ENCODE measurements around the gene GJD2. TPM values are rescaled to one million over a fixed set of nuclear protein-coding genes. Genes with fewer than 3 reads are reported as not detected.

GJD2 gene
- polyA plus RNA-seq, 4 donors: 0.03 to 0.04 TPM; not detected in 2

DNA sequence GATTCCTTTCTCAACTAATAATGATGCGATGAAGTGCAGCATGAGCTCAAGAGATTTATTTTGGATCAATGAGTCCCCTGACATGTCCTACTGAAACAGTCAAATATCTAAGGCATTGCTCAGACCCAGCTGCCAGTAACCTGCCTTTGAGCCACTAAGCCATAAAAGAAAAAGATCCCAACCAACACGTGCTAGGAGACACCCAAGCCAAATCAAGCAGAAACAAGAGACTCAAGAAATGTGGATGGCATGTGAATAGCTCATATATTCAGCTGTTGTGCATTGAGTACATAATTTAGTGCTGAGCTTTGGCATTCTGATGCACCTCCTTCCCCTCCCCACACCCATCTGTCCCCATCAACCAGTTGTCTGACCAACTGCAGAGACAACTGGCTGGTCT is 29.2 kb downstream of the GJD2 start:
- DNase-seq (no peak), FAIRE-seq (no peak)
- no peak overlapping the region for H3K4me3 ChIP-seq (ENCODE audit: low read depth in 1 of 3, low read length in 3 of 3)
- H3K9me3 ChIP-seq (ENCODE audit: control insufficient read depth in 2 of 2, insufficient read depth in 1 of 2, low read depth in 1 of 2, low read length in 1 of 2): no peaks in the 10 kb centered on the region
- peaks cover 0 to 13% (median 6%) of the 10 kb centered on the region in 3 donors for H3K27me3 ChIP-seq (ENCODE audit: control insufficient read depth in 3 of 3, insufficient read depth in 3 of 3, low read length in 3 of 3)
- H3K36me3 ChIP-seq (ENCODE audit: control insufficient read depth in 3 of 3, insufficient read depth in 2 of 3, low read depth in 1 of 3, low read length in 3 of 3): no peaks in the 10 kb centered on the region
- whole genome bisulfite sequencing, 3 donors: 78 to 84% (median 80%) methylated on average over 2 of the region's 2 CpGs
- H3K27ac ChIP-seq (ENCODE audit: low read depth in 1 of 3, low read length in 2 of 3): no peak overlapping the region
- H3K4me1 ChIP-seq (ENCODE audit: control insufficient read depth in 3 of 3, insufficient read depth in 2 of 3, low read depth in 1 of 3, low read length in 2 of 3): no peaks in the 10 kb centered on the region

DNA sequence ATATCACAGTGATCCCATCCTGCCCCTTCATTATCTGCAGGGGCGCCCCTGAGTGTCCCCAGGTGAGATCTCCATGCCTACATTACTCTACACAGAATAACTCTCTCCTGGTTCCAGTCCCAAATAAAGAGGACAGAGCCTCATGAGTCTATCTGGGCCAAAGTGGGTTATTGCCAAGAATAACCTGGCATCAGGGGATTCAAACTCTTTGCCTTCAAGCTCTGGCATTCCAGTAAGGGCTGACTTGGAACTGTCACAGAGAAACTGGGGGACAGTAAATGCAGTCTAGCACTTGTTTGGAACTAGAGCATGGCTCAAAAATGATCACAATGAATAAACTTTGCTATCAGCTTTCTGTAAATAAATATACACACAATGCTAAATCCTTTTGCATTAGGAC is 30.3 kb downstream of the GJD2 start:
- H3K27ac ChIP-seq (ENCODE audit: low read depth in 1 of 3, low read length in 2 of 3): no peak overlapping the region
- H3K4me1 ChIP-seq (ENCODE audit: control insufficient read depth in 3 of 3, insufficient read depth in 2 of 3, low read depth in 1 of 3, low read length in 2 of 3): no peaks in the 10 kb centered on the region
- H3K36me3 ChIP-seq (ENCODE audit: control insufficient read depth in 3 of 3, insufficient read depth in 2 of 3, low read depth in 1 of 3, low read length in 3 of 3): no peaks in the 10 kb centered on the region
- H3K4me3 ChIP-seq (ENCODE audit: low read depth in 1 of 3, low read length in 3 of 3): no peak overlapping the region
- 60 to 74% (median 74%) methylated on average over 1 of the region's 1 CpG for WGBS, 3 donors
- DNase-seq (no peak), FAIRE-seq (no peak)
- peaks cover 0 to 15% (median 5%) of the 10 kb centered on the region in 3 donors for H3K27me3 ChIP-seq (ENCODE audit: control insufficient read depth in 3 of 3, insufficient read depth in 3 of 3, low read length in 3 of 3)
- H3K9me3 ChIP-seq (ENCODE audit: control insufficient read depth in 2 of 2, insufficient read depth in 1 of 2, low read depth in 1 of 2, low read length in 1 of 2): no peaks in the 10 kb centered on the region

DNA sequence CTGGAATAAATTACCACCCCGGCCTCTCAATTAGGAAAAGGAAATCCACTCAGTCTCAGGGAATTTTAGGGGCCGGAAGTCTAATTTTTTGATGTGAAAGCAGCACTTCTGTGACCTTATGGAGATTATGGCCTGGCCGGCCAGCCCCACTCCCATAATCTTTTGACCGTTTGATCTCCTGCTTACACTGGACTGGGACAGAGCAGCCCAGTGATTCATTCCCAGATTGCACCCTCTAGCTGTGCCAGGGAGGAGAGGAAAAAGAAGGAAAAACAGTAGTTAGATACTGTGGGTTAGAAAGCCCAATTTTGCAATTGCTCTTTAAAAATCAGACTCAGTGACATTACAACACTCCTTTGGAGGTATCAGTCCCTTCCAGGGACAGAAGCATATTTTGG is 32.4 kb downstream of the GJD2 start:
- FAIRE-seq (no peak), DNase-seq (no peak)
- H3K4me1 ChIP-seq (ENCODE audit: control insufficient read depth in 3 of 3, insufficient read depth in 2 of 3, low read depth in 1 of 3, low read length in 2 of 3): no peaks in the 10 kb centered on the region
- H3K4me3 ChIP-seq (ENCODE audit: low read depth in 1 of 3, low read length in 3 of 3): no peak overlapping the region
- H3K27me3 ChIP-seq (ENCODE audit: control insufficient read depth in 3 of 3, insufficient read depth in 3 of 3, low read length in 3 of 3): peaks cover 0 to 17% (median 5%) of the 10 kb centered on the region in 3 donors
- H3K9me3 ChIP-seq (ENCODE audit: control insufficient read depth in 2 of 2, insufficient read depth in 1 of 2, low read depth in 1 of 2, low read length in 1 of 2): no peaks in the 10 kb centered on the region
- H3K36me3 ChIP-seq (ENCODE audit: control insufficient read depth in 3 of 3, insufficient read depth in 2 of 3, low read depth in 1 of 3, low read length in 3 of 3): no peaks in the 10 kb centered on the region
- WGBS, 3 donors: 10 to 31% (median 23%) methylated on average over 4 of the region's 4 CpGs
- H3K27ac ChIP-seq (ENCODE audit: low read depth in 1 of 3, low read length in 2 of 3): no peak overlapping the region

DNA sequence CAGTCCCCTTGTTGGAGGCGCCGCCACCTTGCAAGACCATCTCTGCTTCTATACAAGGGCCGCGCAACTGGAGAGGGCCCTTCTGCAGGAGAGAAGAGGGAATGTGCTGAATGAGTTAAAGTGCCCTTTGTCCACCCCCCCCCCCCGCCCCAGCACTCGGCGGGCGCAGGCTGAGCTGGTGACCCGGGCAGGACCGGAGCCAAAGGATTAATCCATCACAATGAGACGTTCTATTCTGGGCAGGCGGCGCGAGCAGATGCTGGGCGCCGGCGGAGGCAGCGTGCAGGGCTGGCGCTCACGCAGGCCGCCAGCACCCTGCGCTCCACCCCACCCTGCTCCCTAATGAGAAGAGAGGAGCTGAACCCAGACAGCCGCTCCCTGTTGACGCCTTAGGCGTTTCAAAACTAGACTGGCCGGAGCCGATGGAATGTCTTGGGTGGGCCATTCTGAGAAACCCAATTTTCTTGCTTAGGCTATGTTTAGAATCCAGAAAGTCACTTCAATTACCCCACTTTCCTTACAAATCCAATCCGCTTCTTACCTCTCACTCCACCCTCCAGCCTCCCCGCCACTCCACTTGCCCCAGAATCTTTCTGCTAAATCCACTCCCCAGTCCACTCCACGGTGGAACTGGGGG is 32.9 kb downstream of the GJD2 start:
- 4% methylated on average over 25 to 30 of the region's 30 CpGs for WGBS, 3 donors
- FAIRE-seq (no peak), DNase-seq (peak; percentile 11 to 24)
- Histone ChIP-seq H3K9me3 (ENCODE audit: control insufficient read depth in 2 of 2, insufficient read depth in 1 of 2, low read depth in 1 of 2, low read length in 1 of 2) (no peaks in the 10 kb centered on the region), H3K4me1 (ENCODE audit: control insufficient read depth in 3 of 3, insufficient read depth in 2 of 3, low read depth in 1 of 3, low read length in 2 of 3) (no peaks in the 10 kb centered on the region), H3K27me3 (ENCODE audit: control insufficient read depth in 3 of 3, insufficient read depth in 3 of 3, low read length in 3 of 3) (peaks cover 0 to 17% (median 7%) of the 10 kb centered on the region in 3 donors), H3K36me3 (ENCODE audit: control insufficient read depth in 3 of 3, insufficient read depth in 2 of 3, low read depth in 1 of 3, low read length in 3 of 3) (no peaks in the 10 kb centered on the region), H3K4me3 (ENCODE audit: low read depth in 1 of 3, low read length in 3 of 3) (no peak overlapping the region), H3K27ac (ENCODE audit: low read depth in 1 of 3, low read length in 2 of 3) (no peak overlapping the region)

DNA sequence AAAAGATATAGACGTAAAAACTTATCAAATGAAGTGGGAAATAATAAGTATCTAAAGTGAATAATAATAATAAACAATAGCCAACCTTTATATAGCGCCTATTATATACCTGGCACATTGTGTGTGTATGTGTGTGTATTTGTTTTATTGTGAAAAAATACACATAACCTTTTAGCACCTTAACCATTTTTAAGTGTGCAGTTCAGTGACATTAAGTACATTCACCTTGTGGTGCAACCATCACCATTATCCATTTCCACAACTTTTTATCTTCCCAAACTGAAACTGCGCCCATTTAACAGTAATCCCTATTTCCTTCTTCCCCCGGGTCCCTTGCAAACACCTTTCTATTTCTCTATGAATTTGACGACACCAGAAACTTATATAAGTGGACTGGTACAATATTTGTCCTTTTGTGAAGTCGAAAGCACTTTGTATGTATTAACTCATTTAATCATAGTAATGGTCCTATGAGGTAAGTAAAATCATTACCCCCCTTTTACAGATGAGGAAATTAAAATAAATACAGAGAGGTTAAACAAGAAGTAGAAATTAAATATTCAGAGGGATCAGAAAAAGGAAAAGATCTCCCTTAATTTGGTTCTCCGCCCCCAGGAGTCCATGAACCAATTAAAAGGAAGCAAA is 33.5 kb downstream of the GJD2 start:
- no peaks in the 10 kb centered on the region for H3K9me3 ChIP-seq (ENCODE audit: control insufficient read depth in 2 of 2, insufficient read depth in 1 of 2, low read depth in 1 of 2, low read length in 1 of 2)
- WGBS, 3 donors: 63 to 70% (median 67%) methylated on average over 7 of the region's 7 CpGs
- H3K4me1 ChIP-seq (ENCODE audit: control insufficient read depth in 3 of 3, insufficient read depth in 2 of 3, low read depth in 1 of 3, low read length in 2 of 3): no peaks in the 10 kb centered on the region
- peaks cover 0 to 17% (median 7%) of the 10 kb centered on the region in 3 donors for H3K27me3 ChIP-seq (ENCODE audit: control insufficient read depth in 3 of 3, insufficient read depth in 3 of 3, low read length in 3 of 3)
- H3K4me3 ChIP-seq (ENCODE audit: low read depth in 1 of 3, low read length in 3 of 3): no peak overlapping the region
- no peak for FAIRE-seq
- DNase-seq: no peak
- H3K27ac ChIP-seq (ENCODE audit: low read depth in 1 of 3, low read length in 2 of 3): no peak overlapping the region
- no peaks in the 10 kb centered on the region for H3K36me3 ChIP-seq (ENCODE audit: control insufficient read depth in 3 of 3, insufficient read depth in 2 of 3, low read depth in 1 of 3, low read length in 3 of 3)

DNA sequence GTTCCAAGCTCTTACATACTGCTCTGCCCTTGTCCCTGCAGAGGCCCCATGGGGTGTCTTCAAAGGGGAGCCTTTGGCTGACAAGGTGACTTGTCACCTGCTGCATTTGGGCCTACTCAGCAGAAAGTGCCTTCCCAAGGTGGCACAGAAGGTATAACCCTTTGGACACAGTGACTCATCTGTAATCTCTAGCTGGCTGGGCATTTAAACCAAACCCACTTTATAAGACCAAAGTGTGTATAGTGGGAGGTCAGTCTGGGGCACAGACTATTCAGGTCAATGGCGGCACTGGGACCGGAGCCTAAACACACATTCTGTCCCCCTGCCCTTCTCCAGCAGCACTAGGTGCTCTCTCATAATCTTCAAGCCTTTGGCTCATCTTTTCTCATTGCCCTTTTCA is 35.1 kb downstream of the GJD2 start:
- FAIRE-seq: no peak
- Histone ChIP-seq H3K4me1 (ENCODE audit: control insufficient read depth in 3 of 3, insufficient read depth in 2 of 3, low read depth in 1 of 3, low read length in 2 of 3) (no peaks in the 10 kb centered on the region), H3K27ac (ENCODE audit: low read depth in 1 of 3, low read length in 2 of 3) (no peak overlapping the region), H3K36me3 (ENCODE audit: control insufficient read depth in 3 of 3, insufficient read depth in 2 of 3, low read depth in 1 of 3, low read length in 3 of 3) (no peaks in the 10 kb centered on the region), H3K4me3 (ENCODE audit: low read depth in 1 of 3, low read length in 3 of 3) (no peak overlapping the region), H3K9me3 (ENCODE audit: control insufficient read depth in 2 of 2, insufficient read depth in 1 of 2, low read depth in 1 of 2, low read length in 1 of 2) (no peaks in the 10 kb centered on the region), H3K27me3 (ENCODE audit: control insufficient read depth in 3 of 3, insufficient read depth in 3 of 3, low read length in 3 of 3) (peaks cover 0 to 17% (median 10%) of the 10 kb centered on the region in 3 donors)
- DNase-seq: no peak
- 37 to 81% (median 78%) methylated on average over 2 of the region's 2 CpGs for WGBS, 3 donors

DNA sequence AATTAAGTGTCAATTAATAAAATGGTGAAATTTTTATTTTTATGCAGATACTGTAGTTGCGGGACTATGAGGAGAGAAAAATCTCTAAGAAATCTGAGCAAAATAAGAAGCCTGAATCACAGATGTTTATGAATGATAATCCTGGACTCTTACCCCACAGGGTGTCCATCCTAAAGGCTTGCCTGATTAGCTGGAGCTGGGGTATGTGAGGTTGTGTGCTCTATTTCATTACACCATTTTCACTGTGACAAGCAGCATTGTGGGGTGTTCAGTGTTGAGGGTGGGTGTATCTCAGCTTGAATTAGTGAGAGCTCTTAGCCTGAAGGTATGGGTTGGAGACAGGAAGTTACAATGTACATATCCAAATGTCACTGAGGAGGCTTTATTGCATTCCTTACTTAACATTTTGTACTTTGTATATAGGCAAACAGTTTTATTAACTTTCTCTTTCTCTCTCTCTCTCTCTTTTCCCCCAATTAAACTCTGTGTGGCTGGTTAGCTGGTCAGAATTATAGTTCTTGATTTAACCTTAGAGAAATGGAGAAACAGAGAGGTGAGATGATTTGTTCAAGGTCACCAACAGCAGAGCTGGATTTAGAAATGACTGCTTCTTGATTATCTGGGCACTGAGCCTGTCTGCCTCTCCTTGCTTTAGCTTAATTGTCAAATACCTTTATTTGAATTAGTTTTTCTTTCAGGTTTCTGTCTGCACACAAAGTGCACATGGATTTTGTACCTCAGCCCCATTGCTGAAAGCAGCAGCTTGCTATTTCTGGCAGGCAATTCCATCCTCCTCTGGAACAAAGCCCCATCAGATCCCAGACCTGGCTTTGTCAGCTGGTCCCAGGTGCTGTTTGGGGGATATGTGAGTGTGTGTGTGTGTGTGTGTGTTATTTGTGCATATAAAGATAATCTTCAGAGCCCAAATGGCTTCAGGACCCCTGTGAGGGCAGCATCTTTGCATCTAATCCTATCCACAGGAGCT is 35.8 kb downstream of the GJD2 start:
- H3K4me3 ChIP-seq (ENCODE audit: low read depth in 1 of 3, low read length in 3 of 3): no peak overlapping the region
- FAIRE-seq: no peak
- WGBS, 3 donors: 88 to 89% (median 89%) methylated on average over 1 of the region's 1 CpG

DNA sequence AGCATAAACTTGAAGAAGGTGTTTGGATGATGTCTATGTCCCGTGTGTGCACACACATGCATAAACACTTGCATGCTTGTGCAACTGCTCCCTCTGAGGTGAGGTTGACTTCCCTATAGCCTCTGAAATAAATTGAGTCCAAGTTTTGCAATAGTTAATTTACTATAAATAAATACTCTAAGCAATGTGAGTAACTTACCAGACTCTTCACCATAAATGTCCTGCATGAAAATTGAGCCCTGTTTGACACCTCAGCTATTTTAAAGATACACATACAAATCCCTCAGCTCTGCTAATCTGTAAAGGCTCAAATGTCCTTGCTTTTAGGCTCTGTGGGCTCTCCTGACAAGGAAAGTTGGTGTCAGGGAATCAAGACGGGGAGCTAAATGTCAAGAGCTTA is 37.1 kb downstream of the GJD2 start:
- Histone ChIP-seq H3K9me3 (ENCODE audit: control insufficient read depth in 2 of 2, insufficient read depth in 1 of 2, low read depth in 1 of 2, low read length in 1 of 2) (no peaks in the 10 kb centered on the region), H3K4me1 (ENCODE audit: control insufficient read depth in 3 of 3, insufficient read depth in 2 of 3, low read depth in 1 of 3, low read length in 2 of 3) (no peaks in the 10 kb centered on the region), H3K4me3 (ENCODE audit: low read depth in 1 of 3, low read length in 3 of 3) (no peak overlapping the region), H3K27ac (ENCODE audit: low read depth in 1 of 3, low read length in 2 of 3) (no peak overlapping the region), H3K36me3 (ENCODE audit: control insufficient read depth in 3 of 3, insufficient read depth in 2 of 3, low read depth in 1 of 3, low read length in 3 of 3) (no peaks in the 10 kb centered on the region), H3K27me3 (ENCODE audit: control insufficient read depth in 3 of 3, insufficient read depth in 3 of 3, low read length in 3 of 3) (peaks cover 0 to 12% (median 7%) of the 10 kb centered on the region in 3 donors)
- DNase-seq (no peak), FAIRE-seq (no peak)
- 56 to 77% (median 68%) methylated on average over 2 of the region's 2 CpGs for whole genome bisulfite sequencing, 3 donors

More for the DNA sequence above, 35.8 kb downstream of the GJD2 start:
- Histone ChIP-seq H3K9me3 (ENCODE audit: control insufficient read depth in 2 of 2, insufficient read depth in 1 of 2, low read depth in 1 of 2, low read length in 1 of 2) (no peaks in the 10 kb centered on the region), H3K4me1 (ENCODE audit: control insufficient read depth in 3 of 3, insufficient read depth in 2 of 3, low read depth in 1 of 3, low read length in 2 of 3) (no peaks in the 10 kb centered on the region), H3K27me3 (ENCODE audit: control insufficient read depth in 3 of 3, insufficient read depth in 3 of 3, low read length in 3 of 3) (peaks cover 0 to 17% (median 10%) of the 10 kb centered on the region in 3 donors), H3K27ac (ENCODE audit: low read depth in 1 of 3, low read length in 2 of 3) (no peak overlapping the region), H3K36me3 (ENCODE audit: control insufficient read depth in 3 of 3, insufficient read depth in 2 of 3, low read depth in 1 of 3, low read length in 3 of 3) (no peaks in the 10 kb centered on the region)
- DNase-seq: no peak
